B cell (primary cell): ENCODE data around the gene ATP5PB. TPM values are rescaled to one million over a fixed set of nuclear protein-coding genes. Genes with fewer than 3 reads are reported as not detected.

Source experiments
- ATAC-seq: fragments of 200-7000 bp; cut with Tn5 transposase; one replicate; pipeline ENCODE4 v1.10.0; 2021; ENCODE audit warnings: low read depth, mild to moderate bottlenecking, moderate number of reproducible peaks, moderate library complexity
- CTCF ChIA-PET: fragments of 350-600 bp; sonication (Branson Sonifier 250); formaldehyde crosslinking; loops from one replicate; lab custom pipeline; 2021; ENCODE audit warnings: antibody characterized with exemption, inconsistent platforms; lab: Charles Lee
- POLR2A ChIA-PET: fragments of 350-600 bp; sonication (Branson Sonifier 250); formaldehyde crosslinking; loops from one replicate; lab custom pipeline; 2021; ENCODE audit warnings: antibody characterized with exemption; lab: Charles Lee
- DNase-seq: peaks from one replicate; pipeline ENCODE4 v3.0.0; 2013
- H2AFZ ChIP-seq: 2 replicates; pipeline ENCODE4 v1.6.1; 2012; ENCODE audit warnings: mild to moderate bottlenecking, low read depth, low read length; ENCODE audit not compliant: insufficient read depth, poor library complexity, severe bottlenecking
- H3K27ac ChIP-seq, 2 donors: 1 replicate in 1 of 2; 2 replicates in 1 of 2; pipeline ENCODE4 v1.5.1; 2012 to 2013; ENCODE audit warnings: low read length in 2 of 2, mild to moderate bottlenecking in 2 of 2, moderate library complexity in 1 of 2
- H3K27me3 ChIP-seq, 4 experiments: fragments of 200-600 bp in 1 of 4; sonication (generic) in 1 of 4; replicated peaks in 1 of 4; 1 replicate in 2 of 4; 2 replicates in 2 of 4; pipeline versions ENCODE4 v1.6.1 to v1.7.0; 2013 to 2016; ENCODE audit warnings: low read length in 3 of 4, mild to moderate bottlenecking in 2 of 4, mixed read lengths in 1 of 4, moderate library complexity in 1 of 4; ENCODE audit not compliant: insufficient read depth in 4 of 4, control insufficient read depth in 3 of 4; ENCODE audit errors: control extremely low read depth in 1 of 4
- H3K36me3 ChIP-seq, 2 experiments: replicated peaks in 1 of 2; 1 replicate in 1 of 2; 2 replicates in 1 of 2; pipeline versions ENCODE4 v1.6.1 to v1.7.1; 2013; ENCODE audit warnings: low read length in 1 of 2; ENCODE audit not compliant: insufficient read depth in 2 of 2, control insufficient read depth in 1 of 2; ENCODE audit errors: control extremely low read depth in 1 of 2, extremely low read depth in 1 of 2
- H3K4me1 ChIP-seq, 2 donors: fragments of 200-600 bp in 1 of 2; sonication (generic) in 1 of 2; 1 replicate in 1 of 2; 2 replicates in 1 of 2; pipeline versions ENCODE4 v1.5.1 to v1.6.1; 2013 to 2017; ENCODE audit warnings: low read length in 2 of 2; ENCODE audit not compliant: control insufficient read depth in 2 of 2, insufficient read depth in 2 of 2
- H3K4me2 ChIP-seq: replicated peaks from 2 replicates; pipeline ENCODE3; 2012; ENCODE audit warnings: mild to moderate bottlenecking, low read depth, low read length; ENCODE audit not compliant: poor library complexity, severe bottlenecking
- H3K4me3 ChIP-seq, 5 experiments: fragments of 200-600 bp in 1 of 5; sonication (generic) in 1 of 5; 1 replicate in 3 of 5; 2 replicates in 2 of 5; pipeline versions ENCODE4 v1.5.1 to v1.7.0; 2011 to 2016; ENCODE audit warnings: low read length in 4 of 5, mild to moderate bottlenecking in 4 of 5, low read depth in 2 of 5, control low read depth in 1 of 5, moderate library complexity in 1 of 5; ENCODE audit not compliant: insufficient read depth in 1 of 5; ENCODE audit errors: control extremely low read depth in 1 of 5, extremely low read depth in 1 of 5
- H3K79me2 ChIP-seq: fragments of 200-600 bp; sonication (generic); one replicate; pipeline ENCODE4 v1.6.0; 2016; ENCODE audit warnings: low read length; ENCODE audit not compliant: control insufficient read depth, insufficient read depth
- H3K9ac ChIP-seq: fragments of 200-600 bp; sonication (generic); 2 replicates; pipeline ENCODE4 v1.6.1; 2017; ENCODE audit warnings: mild to moderate bottlenecking, low read length, moderate library complexity
- H3K9me3 ChIP-seq, 3 donors: one replicate each; pipeline versions ENCODE4 v1.6.1 to v1.7.1; 2013; ENCODE audit warnings: low read length in 2 of 3; ENCODE audit not compliant: control insufficient read depth in 2 of 3, insufficient read depth in 1 of 3; ENCODE audit errors: control extremely low read depth in 1 of 3
- H4K20me1 ChIP-seq: 2 replicates; pipeline ENCODE4 v1.6.0; 2012; ENCODE audit warnings: mild to moderate bottlenecking, low read length; ENCODE audit not compliant: insufficient read depth, control insufficient read depth, poor library complexity, severe bottlenecking
- H3K27ac Mint-ChIP-seq: one replicate; pipeline ENCODE4 v1.8.0; 2021; ENCODE audit warnings: mixed read lengths
- H3K27me3 Mint-ChIP-seq: one replicate; pipeline ENCODE4 v1.8.0; 2021; ENCODE audit warnings: mixed read lengths
- H3K4me1 Mint-ChIP-seq: one replicate; pipeline ENCODE4 v1.8.0; 2021; ENCODE audit warnings: mixed read lengths
- H3K4me3 Mint-ChIP-seq: one replicate; pipeline ENCODE4 v1.8.0; 2021; ENCODE audit warnings: mixed read lengths
- H3K9me3 Mint-ChIP-seq: one replicate; pipeline ENCODE4 v1.8.0; 2022; ENCODE audit warnings: mixed read lengths; ENCODE audit not compliant: insufficient read depth
- EZH2 ChIP-seq: IDR thresholded peaks from 2 replicates; pipeline ENCODE4 v1.6.1; 2012; ENCODE audit warnings: borderline replicate concordance, low read depth, mild to moderate bottlenecking, moderate library complexity, low read length; ENCODE audit not compliant: insufficient read depth, poor library complexity, severe bottlenecking
- WGBS: methylation state at CpG from one replicate; pipeline ENCODE4 v1.1.5; 2013; ENCODE audit warnings: missing lambda C conversion rate; ENCODE audit not compliant: insufficient coverage; 5-methylcytosine and 5-hydroxymethylcytosine counted together
- intact Hi-C: fragments of 100-400 bp; cut with micrococcal nuclease; formaldehyde crosslinking; loops from one replicate; pipeline ENCODE4 v1.10.0; 2022
- polyA plus RNA-seq: library from polyadenylated mRNA; depleted of rRNA; stranded (reverse); fragments of >200 nt; gene quantifications from 2 replicates; pipeline ENCODE4 v1.2.3, GENCODE V29; 2012
- total RNA-seq, 2 donors: library from RNA; stranded (reverse); fragments of 120-200 nt in 1 of 2; gene quantifications; 1 replicate in 1 of 2; 2 replicates in 1 of 2; pipeline versions ENCODE4 v1.2.3 to v1.2.4, GENCODE V29; 2013 to 2022
- TF ChIP-seq, protein P1 (sequence below): fragments of 200-600 bp; IDR thresholded peaks from one replicate; pipeline ENCODE4 v1.8.0; 2022; ENCODE audit warnings: antibody characterized with exemption, mild to moderate bottlenecking

Gene ATP5PB
- total and polyA plus RNA-seq, 2 donors (not counting 1 experiment from before 2014, with no cell fraction given) = 81.2 to 110 TPM

DNA sequence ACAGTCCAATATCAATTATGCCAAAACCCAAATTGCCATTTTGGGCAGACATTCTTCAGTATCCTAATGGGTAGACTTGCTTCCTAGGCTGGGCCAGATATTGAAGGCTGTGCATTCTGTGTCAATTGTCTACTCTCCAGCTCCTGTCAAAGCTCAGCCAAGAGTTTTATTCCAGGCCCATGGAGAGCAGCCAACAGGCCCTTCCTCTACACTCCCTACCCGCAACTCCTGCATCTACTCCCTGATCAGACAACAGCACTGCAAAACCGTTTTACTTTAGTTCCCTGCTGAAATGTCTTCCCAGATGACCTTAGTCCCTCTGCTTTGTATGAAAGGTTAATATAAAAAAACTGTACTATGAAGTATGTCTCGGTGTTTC is 60.7 kb downstream of the ATP5PB start:
- ATAC-seq (no peak), DNase-seq (no peak)
- TF ChIP-seq EZH2 = no peak
- TF ChIP-seq, protein P1, sequence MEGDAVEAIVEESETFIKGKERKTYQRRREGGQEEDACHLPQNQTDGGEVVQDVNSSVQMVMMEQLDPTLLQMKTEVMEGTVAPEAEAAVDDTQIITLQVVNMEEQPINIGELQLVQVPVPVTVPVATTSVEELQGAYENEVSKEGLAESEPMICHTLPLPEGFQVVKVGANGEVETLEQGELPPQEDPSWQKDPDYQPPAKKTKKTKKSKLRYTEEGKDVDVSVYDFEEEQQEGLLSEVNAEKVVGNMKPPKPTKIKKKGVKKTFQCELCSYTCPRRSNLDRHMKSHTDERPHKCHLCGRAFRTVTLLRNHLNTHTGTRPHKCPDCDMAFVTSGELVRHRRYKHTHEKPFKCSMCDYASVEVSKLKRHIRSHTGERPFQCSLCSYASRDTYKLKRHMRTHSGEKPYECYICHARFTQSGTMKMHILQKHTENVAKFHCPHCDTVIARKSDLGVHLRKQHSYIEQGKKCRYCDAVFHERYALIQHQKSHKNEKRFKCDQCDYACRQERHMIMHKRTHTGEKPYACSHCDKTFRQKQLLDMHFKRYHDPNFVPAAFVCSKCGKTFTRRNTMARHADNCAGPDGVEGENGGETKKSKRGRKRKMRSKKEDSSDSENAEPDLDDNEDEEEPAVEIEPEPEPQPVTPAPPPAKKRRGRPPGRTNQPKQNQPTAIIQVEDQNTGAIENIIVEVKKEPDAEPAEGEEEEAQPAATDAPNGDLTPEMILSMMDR = no peak
- Histone ChIP-seq H3K4me3 (no peak overlapping the region), H3K36me3 (no peaks in the 10 kb centered on the region), H3K27ac (peak overlapping the region in 1 of 2 donors; percentile 98), H2AFZ (no peak overlapping the region), H4K20me1 (no peaks in the 10 kb centered on the region), H3K9ac (no peak overlapping the region), H3K27me3 (no peaks in the 10 kb centered on the region), H3K4me1 (peaks cover 46 to 51% of the 10 kb centered on the region in 2 donors), H3K79me2 (peaks cover 3% of the 10 kb centered on the region), H3K9me3 (no peaks in the 10 kb centered on the region), H3K4me2 (no peak overlapping the region)
- intact Hi-C loops = loop anchor here (2.0 kb wide), 2 partner anchors 61 to 229 kb away; partner anchors contain the start of genes ATP5PB, INKA2 and WDR77
- no CpG with 5 or more reads among the region's 3 CpGs for WGBS
- ChIA-PET POLR2A (no interaction called here), CTCF (interaction anchor here (1.2 to 10.6 kb wide), 11 partner anchors 12 to 259 kb away, joined by 3 to 276 read pairs (median 26); partner anchors contain the start of genes C1orf162 and RAP1A)
- no peak overlapping the region for H3K4me3 Mint-ChIP-seq
- H3K27me3 Mint-ChIP-seq = no peaks in the 10 kb centered on the region
- H3K9me3 Mint-ChIP-seq = no peaks in the 10 kb centered on the region
- H3K27ac Mint-ChIP-seq = no peak overlapping the region
- peaks cover 43% of the 10 kb centered on the region for H3K4me1 Mint-ChIP-seq

DNA sequence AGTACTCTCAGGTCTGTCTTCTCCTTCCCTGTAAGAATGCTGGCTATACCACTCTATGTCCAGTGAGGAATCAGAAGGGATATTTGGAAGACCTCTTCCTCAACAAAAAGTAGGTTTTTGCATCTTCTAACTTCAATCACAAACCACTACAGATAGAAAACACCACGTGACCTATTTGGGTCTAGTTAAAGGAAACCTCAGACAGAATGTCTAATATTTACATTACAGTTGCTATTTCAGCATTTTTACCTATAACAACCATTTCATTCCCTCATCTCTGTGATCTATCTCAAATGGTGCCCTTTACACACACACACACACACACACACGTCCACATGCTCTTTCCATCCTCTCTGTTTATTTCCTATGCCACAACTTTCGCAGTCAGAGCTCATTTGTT is 62.1 kb downstream of the ATP5PB start:
- H3K36me3 ChIP-seq = no peaks in the 10 kb centered on the region
- ChIA-PET CTCF (interaction anchor here (1.3 to 4.8 kb wide), 3 partner anchors 81 to 244 kb away, joined by 3 to 48 read pairs (median 4); partner anchors contain the start of gene RAP1A), POLR2A (no interaction called here)
- no peak overlapping the region for H3K27ac Mint-ChIP-seq
- no peaks in the 10 kb centered on the region for H3K27me3 Mint-ChIP-seq
- peaks cover 40% of the 10 kb centered on the region for H3K4me1 Mint-ChIP-seq
- no peaks in the 10 kb centered on the region for H3K27me3 ChIP-seq
- no peaks in the 10 kb centered on the region for H4K20me1 ChIP-seq
- H3K27ac ChIP-seq = no peak overlapping the region
- H3K4me3 ChIP-seq = no peak overlapping the region
- intact Hi-C loops = no loop called here
- H3K79me2 ChIP-seq = peaks cover 3% of the 10 kb centered on the region
- no peak overlapping the region for H2AFZ ChIP-seq
- no peaks in the 10 kb centered on the region for H3K9me3 ChIP-seq
- H3K4me1 ChIP-seq = peaks cover 43 to 51% of the 10 kb centered on the region in 2 donors
- TF ChIP-seq EZH2 = no peak
- TF ChIP-seq, protein P1 = no peak
- H3K4me2 ChIP-seq = no peak overlapping the region
- ATAC-seq = no peak
- H3K9me3 Mint-ChIP-seq = no peaks in the 10 kb centered on the region
- H3K9ac ChIP-seq = no peak overlapping the region
- no peak overlapping the region for H3K4me3 Mint-ChIP-seq
- no peak for DNase-seq
- WGBS = 79% methylated on average over 2 of the region's 3 CpGs
